IMR-90 (cell line): ENCODE measurements around the gene SYCP2. TPM values are rescaled to one million over a fixed set of nuclear protein-coding genes. Genes with fewer than 3 reads are reported as not detected.

Source experiments
- ATAC-seq: fragments of 200-7000 bp; cut with Tn5 transposase; 2 replicates; pipeline ENCODE4 v1.9.1; 2020; ENCODE audit warnings: low read depth, mild to moderate bottlenecking, moderate library complexity
- BruUV-seq: library from RNA; stranded (reverse); fragments of 400-500 nt; replicated peaks from 2 replicates; lab custom pipeline; 2021; lab: Mats Ljungman, UMichigan
- CTCF ChIA-PET: fragments of 300-600 bp; formaldehyde crosslinking; extraction: SDS; loops from one replicate; lab custom pipeline; 2021; ENCODE audit warnings: antibody characterized with exemption; lab: Yijun Ruan, JAX
- POLR2A ChIA-PET: fragments of 300-600 bp; sonication (Branson Sonifier 250); formaldehyde crosslinking; loops from one replicate; lab custom pipeline; 2022; ENCODE audit warnings: antibody characterized with exemption; ENCODE audit not compliant: unreplicated experiment; lab: Charles Lee
- DNase-seq: peaks from one replicate; pipeline ENCODE4 v3.0.0; 2013
- H2AFZ ChIP-seq: replicated peaks from 2 replicates; pipeline ENCODE3; 2013; ENCODE audit warnings: low read length, mild to moderate bottlenecking; ENCODE audit not compliant: poor library complexity
- H2AK5ac ChIP-seq: 2 replicates; pipeline ENCODE4 v1.6.1; 2013; ENCODE audit warnings: low read depth, low read length, inconsistent platforms
- H2AK9ac ChIP-seq: replicated peaks from 2 replicates; pipeline ENCODE3; 2013; ENCODE audit warnings: mild to moderate bottlenecking, low read depth, low read length, moderate library complexity; ENCODE audit not compliant: poor library complexity
- H2BK120ac ChIP-seq: 2 replicates; pipeline ENCODE4 v1.6.1; 2013; ENCODE audit warnings: low read depth, low read length, inconsistent platforms
- H2BK15ac ChIP-seq: 3 replicates; pipeline ENCODE4 v1.6.1; 2013; ENCODE audit warnings: low read depth, low read length, inconsistent platforms
- H2BK20ac ChIP-seq: 2 replicates; pipeline ENCODE4 v1.6.1; 2013; ENCODE audit warnings: low read depth, mild to moderate bottlenecking, inconsistent platforms, low read length, moderate library complexity
- H2BK5ac ChIP-seq: 2 replicates; pipeline ENCODE4 v1.6.1; 2013; ENCODE audit warnings: mild to moderate bottlenecking, low read depth, low read length, inconsistent platforms; ENCODE audit not compliant: poor library complexity, severe bottlenecking
- H3K14ac ChIP-seq: replicated peaks from 2 replicates; pipeline ENCODE4 v1.6.1; 2013; ENCODE audit warnings: low read depth, low read length, inconsistent platforms
- H3K18ac ChIP-seq: 2 replicates; pipeline ENCODE4 v1.6.1; 2013; ENCODE audit warnings: low read depth, low read length, control low read depth
- H3K23ac ChIP-seq: 2 replicates; pipeline ENCODE4 v1.6.1; 2013; ENCODE audit warnings: low read depth, low read length, inconsistent platforms
- H3K27ac ChIP-seq: 2 replicates; pipeline ENCODE4 v1.5.1; 2013; ENCODE audit warnings: mild to moderate bottlenecking, control low read depth, low read length; ENCODE audit not compliant: insufficient read depth
- H3K27me3 ChIP-seq: 2 replicates; pipeline ENCODE4 v1.6.1; 2013; ENCODE audit warnings: low read length; ENCODE audit not compliant: control insufficient read depth, insufficient read depth
- H3K36me3 ChIP-seq: 2 replicates; pipeline ENCODE4 v1.6.1; 2013; ENCODE audit warnings: low read length, mixed read lengths; ENCODE audit not compliant: control insufficient read depth, insufficient read depth
- H3K4ac ChIP-seq: 2 replicates; pipeline ENCODE4 v1.6.1; 2013; ENCODE audit warnings: low read depth, low read length, inconsistent platforms
- H3K4me1 ChIP-seq: 2 replicates; pipeline ENCODE4 v1.6.1; 2013; ENCODE audit warnings: low read length, mixed read lengths; ENCODE audit not compliant: control insufficient read depth, insufficient read depth
- H3K4me2 ChIP-seq: 2 replicates; pipeline ENCODE4 v1.6.1; 2013; ENCODE audit warnings: low read depth, mild to moderate bottlenecking, control low read depth, low read length, moderate library complexity
- H3K4me3 ChIP-seq: 2 replicates; pipeline ENCODE4 v1.5.1; 2013; ENCODE audit warnings: low read depth, mild to moderate bottlenecking, control low read depth, low read length, moderate library complexity; ENCODE audit not compliant: insufficient read depth
- H3K56ac ChIP-seq: 2 replicates; pipeline ENCODE4 v1.6.1; 2013; ENCODE audit warnings: low read length, inconsistent platforms; ENCODE audit not compliant: insufficient read depth; ENCODE audit errors: extremely low read depth
- H3K79me1 ChIP-seq, 2 experiments: 2 replicates each; pipeline ENCODE4 v1.6.1; 2013; ENCODE audit warnings: low read length in 2 of 2, inconsistent platforms in 1 of 2, low read depth in 1 of 2
- H3K9ac ChIP-seq: 2 replicates; pipeline ENCODE4 v1.6.1; 2013; ENCODE audit warnings: low read depth, low read length, control low read depth
- H3K9me1 ChIP-seq: 2 replicates; pipeline ENCODE4 v1.6.1; 2013; ENCODE audit warnings: low read length, inconsistent platforms; ENCODE audit not compliant: insufficient read depth
- H3K9me3 ChIP-seq: 2 replicates; pipeline ENCODE4 v1.6.1; 2013; ENCODE audit warnings: low read length; ENCODE audit not compliant: control insufficient read depth, insufficient read depth
- H4K20me1 ChIP-seq: 2 replicates; pipeline ENCODE4 v1.6.1; 2013; ENCODE audit warnings: low read length, inconsistent platforms; ENCODE audit not compliant: insufficient read depth
- H4K5ac ChIP-seq: 2 replicates; pipeline ENCODE4 v1.6.1; 2013; ENCODE audit warnings: mild to moderate bottlenecking, low read depth, low read length, control low read depth
- H4K8ac ChIP-seq, 2 experiments: 2 replicates each; pipeline ENCODE4 v1.6.1; 2013; ENCODE audit warnings: low read depth in 2 of 2, low read length in 2 of 2, control low read depth in 1 of 2, inconsistent platforms in 1 of 2
- H4K91ac ChIP-seq: 2 replicates; pipeline ENCODE4 v1.6.1; 2013; ENCODE audit warnings: low read depth, low read length, inconsistent platforms; ENCODE audit not compliant: insufficient read depth
- BHLHE40 ChIP-seq: fragments of 150-350 bp; IDR thresholded peaks from 2 replicates; pipeline ENCODE4 v1.6.1; 2016; ENCODE audit warnings: mild to moderate bottlenecking, low read depth, low read length
- CEBPB ChIP-seq: IDR thresholded peaks from 2 replicates; pipeline ENCODE4 v1.6.1; 2012; ENCODE audit warnings: low read depth, low read length, improper control_type of control experiment
- CHD1 ChIP-seq: IDR thresholded peaks from 2 replicates; pipeline ENCODE4 v1.6.1; 2012; ENCODE audit warnings: low read depth, low read length, improper control_type of control experiment
- CTCF ChIP-seq: conservative IDR thresholded peaks from 2 replicates; pipeline ENCODE4 v1.5.1; 2012; ENCODE audit warnings: mild to moderate bottlenecking, low read depth, low read length, improper control_type of control experiment
- ELK1 ChIP-seq: fragments of 150-350 bp; IDR thresholded peaks from 2 replicates; pipeline ENCODE4 v1.6.1; 2016; ENCODE audit warnings: low read depth, mild to moderate bottlenecking, low read length, moderate library complexity, borderline replicate concordance
- FOS ChIP-seq: fragments of 150-350 bp; IDR thresholded peaks from 2 replicates; pipeline ENCODE4 v1.6.1; 2016; ENCODE audit warnings: low read depth, low read length
- MAFK ChIP-seq: IDR thresholded peaks from 2 replicates; pipeline ENCODE4 v1.6.1; 2012; ENCODE audit warnings: low read depth, low read length, improper control_type of control experiment
- MAZ ChIP-seq: IDR thresholded peaks from 2 replicates; pipeline ENCODE4 v1.6.1; 2012; ENCODE audit warnings: low read depth, mild to moderate bottlenecking, low read length, improper control_type of control experiment, moderate library complexity, borderline replicate concordance
- MXI1 ChIP-seq: IDR thresholded peaks from 2 replicates; pipeline ENCODE4 v1.6.1; 2012; ENCODE audit warnings: low read depth, mild to moderate bottlenecking, low read length, moderate library complexity, borderline replicate concordance
- NFE2L2 ChIP-seq: fragments of 150-350 bp; IDR thresholded peaks from 2 replicates; pipeline ENCODE4 v1.6.1; 2016; ENCODE audit warnings: low read depth, mild to moderate bottlenecking, low read length
- POLR2A ChIP-seq: IDR thresholded peaks from 2 replicates; pipeline ENCODE4 v1.6.1; 2012; ENCODE audit warnings: mild to moderate bottlenecking, low read depth, low read length
- RAD21 ChIP-seq: IDR thresholded peaks from 2 replicates; pipeline ENCODE4 v1.6.1; 2012; ENCODE audit warnings: low read length, improper control_type of control experiment
- RCOR1 ChIP-seq: IDR thresholded peaks from 2 replicates; pipeline ENCODE4 v1.6.1; 2012; ENCODE audit warnings: mild to moderate bottlenecking, low read length, improper control_type of control experiment; ENCODE audit not compliant: insufficient replicate concordance
- RFX5 ChIP-seq: IDR thresholded peaks from 2 replicates; pipeline ENCODE4 v1.8.0; 2012; ENCODE audit warnings: low read depth, mild to moderate bottlenecking, low read length, moderate library complexity
- SMC3 ChIP-seq: fragments of 150-350 bp; IDR thresholded peaks from 2 replicates; pipeline ENCODE4 v1.6.1; 2016; ENCODE audit warnings: low read depth, mild to moderate bottlenecking, antibody characterized with exemption, low read length, moderate library complexity
- USF2 ChIP-seq: fragments of 150-350 bp; IDR thresholded peaks from 2 replicates; pipeline ENCODE4 v1.6.1; 2017; ENCODE audit warnings: mild to moderate bottlenecking, antibody characterized with exemption, low read length, low read depth
- WGBS, 2 experiments: methylation state at CpG; one replicate each; pipeline versions ENCODE4 v1.1.5 to v1.1.7; 2013; ENCODE audit warnings: missing lambda C conversion rate in 2 of 2; ENCODE audit not compliant: insufficient read length in 1 of 2; ENCODE audit errors: extremely low coverage in 2 of 2; 5-methylcytosine and 5-hydroxymethylcytosine counted together
- dilution Hi-C: fragments of 300-500 bp; cut with HindIII; formaldehyde crosslinking; loops from one replicate; pipeline ENCODE4 v1.14.3; 2018; ENCODE audit warnings: low sequenced_read_pairs; ENCODE audit not compliant: unreplicated experiment
- in situ Hi-C: fragments of 300-500 bp; cut with MboI; formaldehyde crosslinking; loops from 3 replicates; pipeline ENCODE4 v1.14.3; 2019; ENCODE audit warnings: low sequenced_read_pairs, inconsistent platforms, mixed read lengths
- intact Hi-C: fragments of 100-400 bp; cut with micrococcal nuclease; formaldehyde crosslinking; loops from 2 replicates; pipeline ENCODE4 v1.10.0; 2022
- polyA plus RNA-seq, 3 experiments: library from polyadenylated mRNA; depleted of rRNA; stranded (reverse); fragments of >200 nt; gene quantifications; 2 replicates each; pipeline ENCODE4 v1.2.3, GENCODE V29; 2012; ENCODE audit warnings: low replicate concordance in 1 of 3
- total RNA-seq: library from RNA; depleted of rRNA; stranded (reverse); fragments of >200 nt; gene quantifications from 2 replicates; pipeline ENCODE4 v1.2.3, GENCODE V29; 2012

SYCP2 gene
- total and polyA plus RNA-seq, 2 of the 4 experiments (the other 2 are of a cell fraction): 0.18 to 0.31 TPM

GRCh38 chr20:59954718-59955117, 21.3 kb upstream of the SYCP2 start:
- no peaks in the 10 kb centered on the region for H3K4me1 ChIP-seq
- H2AFZ ChIP-seq: no peak overlapping the region
- no peaks in the 10 kb centered on the region for H3K79me1 ChIP-seq
- no peaks in the 10 kb centered on the region for H3K9me3 ChIP-seq
- no peak overlapping the region for H4K5ac ChIP-seq
- H4K91ac ChIP-seq: no peak overlapping the region
- dilution Hi-C loops: no loop called here
- WGBS, 2 experiments: no CpG with 5 or more reads among the region's 4 CpGs
- POLR2A ChIA-PET: no interaction called here
- no peak overlapping the region for H3K9ac ChIP-seq
- H4K8ac ChIP-seq: no peak overlapping the region
- no peak overlapping the region for H3K4me3 ChIP-seq
- no peak overlapping the region for H2AK5ac ChIP-seq
- H3K23ac ChIP-seq: no peak overlapping the region
- in situ Hi-C loops: no loop called here
- H3K36me3 ChIP-seq: no peaks in the 10 kb centered on the region
- H3K4me2 ChIP-seq: no peak overlapping the region
- TF ChIP-seq NFE2L2 (no peak), CTCF (no peak), MAFK (no peak), RAD21 (no peak), CEBPB (no peak), RCOR1 (no peak), MAZ (no peak), FOS (no peak), USF2 (no peak), BHLHE40 (no peak), SMC3 (no peak), ELK1 (no peak), CHD1 (no peak), RFX5 (no peak), MXI1 (no peak), POLR2A (no peak)
- H3K27ac ChIP-seq: no peak overlapping the region
- no peak overlapping the region for H2BK5ac ChIP-seq
- H3K18ac ChIP-seq: no peak overlapping the region
- no peak overlapping the region for H3K4ac ChIP-seq
- H3K14ac ChIP-seq: no peak overlapping the region
- intact Hi-C loops: no loop called here
- peaks cover 7% of the 10 kb centered on the region for H3K27me3 ChIP-seq
- no peaks in the 10 kb centered on the region for H3K9me1 ChIP-seq
- no peak overlapping the region for H2BK15ac ChIP-seq
- DNase-seq: no peak
- H2AK9ac ChIP-seq: peak overlapping the region; percentile 26
- H2BK120ac ChIP-seq: no peak overlapping the region
- BruUV-seq: no TSS peak
- H3K56ac ChIP-seq: no peak overlapping the region
- H4K20me1 ChIP-seq: no peaks in the 10 kb centered on the region
- H2BK20ac ChIP-seq: no peak overlapping the region
- ATAC-seq: no peak
- CTCF ChIA-PET: interaction anchor here (1.0 to 1.8 kb wide), 2 partner anchors 18 to 171 kb away, joined by 3 to 7 read pairs; no protein-coding TSS in a partner anchor
